Esophagus muscularis mucosa (tissue), 4 donors: Measurements from ENCODE around the gene TMCC2. TPM values are rescaled to one million over a fixed set of nuclear protein-coding genes. Genes with fewer than 3 reads are reported as not detected.

ENCODE experiments used
- DNase-seq: peaks from one replicate; pipeline ENCODE4 v3.0.0-alpha.2; 2017; ENCODE audit errors: extremely low spot score
- H3K27ac ChIP-seq, 4 donors: fragments of 200-600 bp; sonication (generic); replicated peaks in 1 of 4; 1 replicate in 3 of 4; 2 replicates in 1 of 4; pipeline ENCODE4 v1.5.1; 2016 to 2019; ENCODE audit warnings: mild to moderate bottlenecking in 1 of 4
- H3K27me3 ChIP-seq, 4 donors: fragments of 200-600 bp; sonication (generic); one replicate each; pipeline versions ENCODE4 v1.5.1 to v1.6.0; 2016 to 2019
- H3K36me3 ChIP-seq, 4 donors: fragments of 200-600 bp; sonication (generic); one replicate each; pipeline ENCODE4 v1.5.1; 2016 to 2019
- H3K4me1 ChIP-seq, 4 donors: fragments of 200-600 bp; sonication (generic); one replicate each; pipeline ENCODE4 v1.5.1; 2016 to 2019
- H3K4me3 ChIP-seq, 4 donors: fragments of 200-600 bp; sonication (generic); 1 replicate in 2 of 4; 2 replicates in 2 of 4; pipeline ENCODE4 v1.5.1; 2016 to 2019; ENCODE audit warnings: mild to moderate bottlenecking in 4 of 4, moderate library complexity in 1 of 4
- H3K9me3 ChIP-seq, 4 donors: fragments of 200-600 bp; sonication (generic); 1 replicate in 3 of 4; 2 replicates in 1 of 4; pipeline ENCODE4 v1.5.1; 2016 to 2019
- EP300 ChIP-seq: sonication (generic); formaldehyde crosslinking; IDR thresholded peaks from one replicate; pipeline ENCODE4 v1.6.1; 2017; ENCODE audit warnings: antibody characterized with exemption
- POLR2A ChIP-seq: fragments of 450-650 bp; IDR thresholded peaks from one replicate; pipeline ENCODE4 v1.6.1; 2017; ENCODE audit warnings: antibody characterized with exemption, moderate library complexity, mild to moderate bottlenecking, low read depth
- POLR2AphosphoS5 ChIP-seq, 2 donors: sonication (generic); formaldehyde crosslinking; IDR thresholded peaks; one replicate each; pipeline ENCODE4 v1.6.1; 2017; ENCODE audit warnings: antibody characterized with exemption in 2 of 2
- WGBS: methylation state at CpG from one replicate; pipeline ENCODE4 v1.1.5; 2018; 5-methylcytosine and 5-hydroxymethylcytosine counted together
- intact Hi-C: fragments of 100-400 bp; cut with DNase I; formaldehyde crosslinking; loops from one replicate; pipeline ENCODE4 v1.15.1; 2023
- total RNA-seq, 4 donors: library from RNA; depleted of rRNA; stranded (reverse); fragments of >200 nt; gene quantifications; one replicate each; pipeline versions ENCODE4 v1.1.0 to v1.2.1, GENCODE V29; 2016
- TF ChIP-seq, protein P1 (sequence below), 3 experiments: fragments of 200-600 bp in 2 of 3; fragments of 450-650 bp in 1 of 3; sonication (generic) in 2 of 3; IDR thresholded peaks; one replicate each; pipeline ENCODE4 v1.5.1; 2017 to 2019; ENCODE audit warnings: antibody characterized with exemption in 3 of 3, mild to moderate bottlenecking in 2 of 3, moderate library complexity in 1 of 3

TMCC2 gene
- total RNA-seq, 4 donors from 2014 or later, result 4.1 to 8.2 (median 5.9) TPM

DNA sequence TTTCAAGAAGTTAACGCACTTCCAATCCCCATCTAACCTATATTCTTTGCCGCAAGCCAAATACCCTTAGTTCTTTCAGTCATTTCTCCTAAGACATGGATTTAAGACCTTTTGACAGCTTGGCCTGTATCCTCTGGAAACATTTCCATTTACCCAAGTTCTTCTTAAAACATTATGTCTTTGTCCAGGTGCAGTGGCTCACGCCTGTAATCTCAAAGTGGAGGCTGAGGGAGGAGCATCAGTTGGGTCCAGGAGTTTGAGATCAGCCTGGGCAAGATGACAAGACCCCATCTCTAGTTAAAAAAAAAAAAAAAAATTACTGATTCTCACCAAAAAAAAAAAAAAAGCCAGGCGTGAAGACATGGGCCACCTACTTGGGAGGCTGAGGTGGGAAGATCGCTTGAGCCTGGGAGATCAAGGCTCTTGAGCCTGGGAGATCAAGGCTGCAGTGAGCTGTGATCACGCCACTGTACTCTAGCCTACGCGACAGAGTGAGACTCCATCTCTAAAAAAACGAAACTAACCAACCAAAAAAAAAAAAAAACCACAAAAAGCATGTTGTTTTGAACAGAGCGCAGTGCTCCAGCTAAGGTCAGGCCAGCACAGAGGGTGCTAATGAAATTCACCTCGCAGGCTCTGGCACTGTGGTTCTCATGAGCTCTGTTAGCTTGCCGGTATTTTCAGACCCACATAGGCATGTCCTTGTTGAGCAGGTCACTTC, 57.8 kb downstream of the TMCC2 start:
- 63% methylated on average over 12 of the region's 12 CpGs for WGBS
- peak overlapping the region; percentile 19 to 57 (median 36) for H3K27ac ChIP-seq

DNA sequence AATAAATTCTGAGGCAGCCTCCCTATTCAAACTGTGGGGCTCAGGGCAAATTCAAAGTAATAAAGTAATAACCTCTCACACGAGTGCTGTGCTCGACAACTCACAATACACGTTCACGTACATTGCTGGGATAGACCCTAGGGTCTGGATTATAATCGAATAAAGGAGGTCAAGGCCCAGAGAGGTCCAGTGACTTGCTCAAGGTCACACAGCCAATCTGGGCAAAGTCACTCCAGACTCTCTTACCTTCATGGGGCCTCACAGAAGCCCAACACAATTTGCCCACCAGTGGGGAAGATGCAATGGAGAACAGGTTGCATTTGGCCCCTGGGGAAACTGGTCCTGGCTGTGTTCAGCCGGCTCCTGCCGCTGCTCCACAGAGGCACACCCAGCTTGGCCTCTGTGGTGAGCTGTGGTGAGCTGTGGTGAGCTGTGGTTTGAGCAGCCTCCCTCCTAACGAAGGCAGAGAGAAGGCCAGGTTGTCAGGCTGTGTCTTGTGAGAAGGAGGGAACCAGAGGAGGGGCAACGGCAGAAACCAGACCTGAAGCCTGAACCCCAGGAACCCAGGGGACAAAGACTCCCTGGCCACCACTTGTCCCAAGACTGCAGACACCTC, 58.7 kb downstream of the TMCC2 start:
- H3K9me3 ChIP-seq, result no peaks in the 10 kb centered on the region
- TF ChIP-seq EP300, result no peak
- no peak for TF ChIP-seq POLR2A
- no peak for TF ChIP-seq POLR2AphosphoS5 (IDR thresholded peaks at IDR 0.05)
- no peaks in the 10 kb centered on the region for H3K27me3 ChIP-seq
- 90% methylated on average over 8 of the region's 9 CpGs for WGBS
- DNase-seq, result no peak
- H3K27ac ChIP-seq, result no peak overlapping the region
- no peak overlapping the region for H3K4me3 ChIP-seq
- no peaks in the 10 kb centered on the region for H3K36me3 ChIP-seq
- intact Hi-C loops, result no loop called here
- H3K4me1 ChIP-seq, result peaks cover 15 to 41% (median 24%) of the 10 kb centered on the region in 4 donors

More for the DNA sequence above, 57.8 kb downstream of the TMCC2 start:
- TF ChIP-seq POLR2AphosphoS5 (IDR thresholded peaks at IDR 0.05) (no peak), POLR2A (no peak), EP300 (no peak)
- TF ChIP-seq, protein P1, sequence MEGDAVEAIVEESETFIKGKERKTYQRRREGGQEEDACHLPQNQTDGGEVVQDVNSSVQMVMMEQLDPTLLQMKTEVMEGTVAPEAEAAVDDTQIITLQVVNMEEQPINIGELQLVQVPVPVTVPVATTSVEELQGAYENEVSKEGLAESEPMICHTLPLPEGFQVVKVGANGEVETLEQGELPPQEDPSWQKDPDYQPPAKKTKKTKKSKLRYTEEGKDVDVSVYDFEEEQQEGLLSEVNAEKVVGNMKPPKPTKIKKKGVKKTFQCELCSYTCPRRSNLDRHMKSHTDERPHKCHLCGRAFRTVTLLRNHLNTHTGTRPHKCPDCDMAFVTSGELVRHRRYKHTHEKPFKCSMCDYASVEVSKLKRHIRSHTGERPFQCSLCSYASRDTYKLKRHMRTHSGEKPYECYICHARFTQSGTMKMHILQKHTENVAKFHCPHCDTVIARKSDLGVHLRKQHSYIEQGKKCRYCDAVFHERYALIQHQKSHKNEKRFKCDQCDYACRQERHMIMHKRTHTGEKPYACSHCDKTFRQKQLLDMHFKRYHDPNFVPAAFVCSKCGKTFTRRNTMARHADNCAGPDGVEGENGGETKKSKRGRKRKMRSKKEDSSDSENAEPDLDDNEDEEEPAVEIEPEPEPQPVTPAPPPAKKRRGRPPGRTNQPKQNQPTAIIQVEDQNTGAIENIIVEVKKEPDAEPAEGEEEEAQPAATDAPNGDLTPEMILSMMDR (IDR thresholded peaks at IDR 0.05), result no peak
- H3K36me3 ChIP-seq, result no peaks in the 10 kb centered on the region
- no peak overlapping the region for H3K4me3 ChIP-seq
- intact Hi-C loops, result no loop called here
- peaks cover 15 to 41% (median 24%) of the 10 kb centered on the region in 4 donors for H3K4me1 ChIP-seq
- no peak for DNase-seq
- H3K27me3 ChIP-seq, result no peaks in the 10 kb centered on the region
- H3K9me3 ChIP-seq, result no peaks in the 10 kb centered on the region

DNA sequence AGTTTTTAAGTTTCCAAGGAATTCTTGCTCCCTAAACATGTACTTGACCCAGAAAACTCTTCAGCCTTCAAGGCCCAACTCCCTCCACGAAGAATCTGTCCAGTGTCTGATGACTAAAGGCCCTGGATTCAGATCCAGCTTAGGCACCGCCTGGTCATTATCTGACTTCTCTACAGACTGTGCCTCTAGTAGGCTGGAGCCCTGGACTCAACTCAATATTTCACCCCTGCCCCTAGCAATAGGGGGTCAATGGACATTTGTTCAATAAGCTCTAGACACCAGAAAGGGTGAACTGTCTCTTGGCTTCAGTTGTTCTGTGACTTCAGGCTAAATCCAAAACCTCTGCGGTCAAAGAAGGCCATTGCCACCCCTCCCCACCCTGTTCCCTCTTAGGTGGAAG, 59.3 kb downstream of the TMCC2 start:
- Histone ChIP-seq H3K4me3 (no peak overlapping the region), H3K4me1 (peaks cover 15 to 41% (median 24%) of the 10 kb centered on the region in 4 donors), H3K9me3 (no peaks in the 10 kb centered on the region), H3K27me3 (no peaks in the 10 kb centered on the region), H3K36me3 (no peaks in the 10 kb centered on the region), H3K27ac (no peak overlapping the region)
- intact Hi-C loops, result no loop called here
- no peak for TF ChIP-seq POLR2A
- TF ChIP-seq, protein P1 (IDR thresholded peaks at IDR 0.05), result no peak
- no peak for TF ChIP-seq EP300
- no peak for TF ChIP-seq POLR2AphosphoS5 (IDR thresholded peaks at IDR 0.05)
- WGBS, result 91% methylated on average over 3 of the region's 3 CpGs
- no peak for DNase-seq

DNA sequence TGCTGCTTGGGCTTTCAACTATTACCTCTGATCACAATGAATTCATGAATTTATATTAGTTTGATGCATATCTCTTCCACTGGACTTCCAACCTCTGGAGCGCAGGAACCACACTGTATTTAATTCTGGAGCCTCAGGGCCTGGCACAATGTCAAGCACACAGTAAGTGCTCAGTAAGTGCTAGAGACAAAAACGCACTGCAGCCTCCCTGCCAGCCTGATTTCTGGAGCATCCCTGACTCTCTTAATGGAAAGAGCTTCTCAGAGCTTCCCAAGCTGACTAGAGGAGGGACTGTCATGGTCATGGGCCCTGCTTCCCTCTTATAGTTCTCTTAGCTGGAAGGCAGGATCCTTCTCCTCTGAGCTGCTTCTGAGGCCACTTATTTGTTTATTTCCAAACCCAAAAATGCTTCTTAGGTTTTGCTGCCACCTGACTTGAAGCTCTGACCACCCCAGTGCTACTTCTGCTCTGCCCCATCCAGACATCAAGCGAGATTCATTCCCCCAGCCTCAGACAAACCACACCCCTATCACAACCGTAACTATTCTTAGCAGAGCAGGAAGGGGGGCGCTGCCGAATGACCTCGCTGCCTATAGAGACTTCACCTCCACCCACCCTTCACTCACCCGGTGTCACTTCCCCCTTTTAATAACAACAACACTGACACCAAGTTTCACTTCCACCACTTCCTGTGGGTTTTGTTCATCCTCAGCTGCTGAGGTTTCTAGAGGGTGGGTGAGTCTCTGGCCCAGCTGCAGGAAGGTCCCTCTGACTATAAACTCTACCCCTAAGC, 60.2 kb downstream of the TMCC2 start:
- TF ChIP-seq EP300, result no peak
- TF ChIP-seq POLR2A, result no peak
- intact Hi-C loops, result no loop called here
- Histone ChIP-seq H3K27me3 (no peaks in the 10 kb centered on the region), H3K36me3 (no peaks in the 10 kb centered on the region), H3K9me3 (no peaks in the 10 kb centered on the region), H3K27ac (no peak overlapping the region), H3K4me3 (no peak overlapping the region), H3K4me1 (peaks cover 15 to 41% (median 24%) of the 10 kb centered on the region in 4 donors)
- WGBS, result 74% methylated on average over 8 of the region's 8 CpGs
- no peak for DNase-seq

DNA sequence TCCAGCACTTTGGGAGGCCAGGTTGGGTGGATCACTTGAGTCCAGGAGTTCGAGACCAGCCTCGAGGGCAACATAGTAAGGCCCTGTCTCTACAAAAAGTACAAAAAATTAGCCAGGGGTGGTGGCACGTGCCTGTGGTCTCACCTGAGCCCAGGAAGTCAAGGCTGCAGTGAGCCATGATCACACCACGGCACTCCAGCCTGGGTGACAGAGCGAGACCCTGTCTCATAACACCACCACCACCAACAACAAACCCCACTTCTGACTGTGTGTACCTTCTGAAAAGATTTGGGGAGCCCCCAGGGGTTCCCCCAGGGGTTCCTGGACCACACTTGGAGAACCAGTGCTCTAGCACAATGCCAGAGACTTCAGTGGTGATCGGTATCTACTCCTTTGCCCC, 63.9 kb downstream of the TMCC2 start:
- TF ChIP-seq POLR2AphosphoS5 (IDR thresholded peaks at IDR 0.05), result no peak
- TF ChIP-seq, protein P1 (IDR thresholded peaks at IDR 0.05), result no peak
- TF ChIP-seq EP300, result no peak
- TF ChIP-seq POLR2A, result no peak
- DNase-seq, result no peak
- intact Hi-C loops, result no loop called here
- Histone ChIP-seq H3K4me1 (peaks cover 14 to 28% (median 18%) of the 10 kb centered on the region in 4 donors), H3K4me3 (no peak overlapping the region), H3K27me3 (no peaks in the 10 kb centered on the region), H3K9me3 (no peaks in the 10 kb centered on the region), H3K27ac (no peak overlapping the region), H3K36me3 (no peaks in the 10 kb centered on the region)
- whole genome bisulfite sequencing, result 94% methylated on average over 5 of the region's 6 CpGs
